ENCODE data around the gene TUBGCP6.

- TF ChIP-seq, protein P1, sequence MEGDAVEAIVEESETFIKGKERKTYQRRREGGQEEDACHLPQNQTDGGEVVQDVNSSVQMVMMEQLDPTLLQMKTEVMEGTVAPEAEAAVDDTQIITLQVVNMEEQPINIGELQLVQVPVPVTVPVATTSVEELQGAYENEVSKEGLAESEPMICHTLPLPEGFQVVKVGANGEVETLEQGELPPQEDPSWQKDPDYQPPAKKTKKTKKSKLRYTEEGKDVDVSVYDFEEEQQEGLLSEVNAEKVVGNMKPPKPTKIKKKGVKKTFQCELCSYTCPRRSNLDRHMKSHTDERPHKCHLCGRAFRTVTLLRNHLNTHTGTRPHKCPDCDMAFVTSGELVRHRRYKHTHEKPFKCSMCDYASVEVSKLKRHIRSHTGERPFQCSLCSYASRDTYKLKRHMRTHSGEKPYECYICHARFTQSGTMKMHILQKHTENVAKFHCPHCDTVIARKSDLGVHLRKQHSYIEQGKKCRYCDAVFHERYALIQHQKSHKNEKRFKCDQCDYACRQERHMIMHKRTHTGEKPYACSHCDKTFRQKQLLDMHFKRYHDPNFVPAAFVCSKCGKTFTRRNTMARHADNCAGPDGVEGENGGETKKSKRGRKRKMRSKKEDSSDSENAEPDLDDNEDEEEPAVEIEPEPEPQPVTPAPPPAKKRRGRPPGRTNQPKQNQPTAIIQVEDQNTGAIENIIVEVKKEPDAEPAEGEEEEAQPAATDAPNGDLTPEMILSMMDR (IDR thresholded peaks at IDR 0.05), result no peak
- no peak for TF ChIP-seq EZH2 (IDR thresholded peaks at IDR 0.05; ENCODE audit: borderline replicate concordance, insufficient read depth, low read depth, low read length, poor library complexity, severe bottlenecking)
These were observed 57.9 kb downstream of the TUBGCP6 start for GRCh38 chr22:50186761-50187523.

All from B cell (primary cell).